Glutamatergic neuron (in vitro differentiated cells): ENCODE measurements around the gene CSRNP3. TPM values are rescaled to one million over a fixed set of nuclear protein-coding genes. Genes with fewer than 3 reads are reported as not detected.

Experiments used
- DNase-seq: peaks from one replicate; pipeline ENCODE4 v3.0.0; 2022
- H3K27ac Mint-ChIP-seq: one replicate; pipeline ENCODE4 v1.8.0; 2020; ENCODE audit warnings: mild to moderate bottlenecking, mixed read lengths, inconsistent platforms; ENCODE audit not compliant: unreplicated experiment
- H3K27me3 Mint-ChIP-seq: one replicate; pipeline ENCODE4 v1.8.0; 2020; ENCODE audit warnings: mild to moderate bottlenecking, moderate library complexity, mixed read lengths, inconsistent platforms; ENCODE audit not compliant: unreplicated experiment
- H3K36me3 Mint-ChIP-seq: one replicate; pipeline ENCODE4 v1.8.0; 2020; ENCODE audit warnings: mild to moderate bottlenecking, mixed read lengths, inconsistent platforms; ENCODE audit not compliant: unreplicated experiment
- H3K4me1 Mint-ChIP-seq: one replicate; pipeline ENCODE4 v1.8.0; 2020; ENCODE audit warnings: mild to moderate bottlenecking, low read depth, mixed read lengths, inconsistent platforms; ENCODE audit not compliant: unreplicated experiment
- H3K4me3 Mint-ChIP-seq: one replicate; pipeline ENCODE4 v1.8.0; 2020; ENCODE audit warnings: mild to moderate bottlenecking, mixed read lengths, inconsistent platforms; ENCODE audit not compliant: unreplicated experiment
- H3K9me3 Mint-ChIP-seq: one replicate; pipeline ENCODE4 v1.8.0; 2020; ENCODE audit warnings: mild to moderate bottlenecking, moderate library complexity, mixed read lengths, inconsistent platforms; ENCODE audit not compliant: unreplicated experiment
- total RNA-seq: library from RNA; stranded (reverse); fragmentation: NEBNext Ultra II Directional; extraction: Animal tissue kit (Norgen Biotek cat#: 25700); gene quantifications from one replicate; pipeline ENCODE4 v1.2.1, GENCODE V29; 2021; ENCODE audit not compliant: unreplicated experiment
- TF ChIP-seq, protein P1 (sequence below): fragments of 200-600 bp; sonication (generic); IDR thresholded peaks from one replicate; pipeline ENCODE4 v1.5.0; 2021; ENCODE audit not compliant: partially characterized antibody, unreplicated experiment

Gene CSRNP3
- total RNA-seq, 1 donor from 2014 or later = 23.0 TPM

DNA sequence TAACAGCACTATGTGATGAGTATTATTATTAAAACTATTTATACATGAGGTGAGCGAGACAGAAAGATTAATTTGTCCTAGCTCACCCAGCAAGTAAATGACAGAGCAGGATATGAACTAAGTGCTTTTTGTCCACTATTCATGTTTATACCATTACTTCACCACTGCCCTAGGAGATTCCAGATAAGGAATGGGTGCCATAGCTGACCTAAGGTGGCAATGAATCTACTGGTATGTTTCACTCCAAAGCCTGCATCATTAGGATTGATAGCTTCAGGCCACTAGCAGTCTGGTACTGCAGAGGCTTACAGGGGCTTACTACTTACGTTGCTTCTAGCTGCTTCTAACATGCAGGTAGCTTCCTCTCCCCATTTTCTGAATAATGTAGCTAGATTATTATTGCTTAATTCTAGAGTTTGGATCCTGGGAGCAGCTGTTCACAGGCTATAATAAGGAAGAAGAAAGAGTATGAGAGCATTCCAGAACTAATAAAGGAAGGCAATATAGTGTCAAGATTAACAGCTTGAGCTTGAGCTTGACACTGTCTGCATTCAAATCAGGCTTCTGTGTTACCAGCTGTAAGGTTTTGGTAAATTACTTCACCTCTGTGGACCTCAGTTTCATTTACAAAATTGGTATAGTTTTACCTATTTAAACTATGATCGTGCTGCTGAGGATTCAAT, 170.9 kb downstream of the CSRNP3 start:
- no peak overlapping the region for H3K27ac Mint-ChIP-seq
- no peaks in the 10 kb centered on the region for H3K27me3 Mint-ChIP-seq
- peaks cover 3% of the 10 kb centered on the region for H3K4me1 Mint-ChIP-seq
- H3K9me3 Mint-ChIP-seq = no peaks in the 10 kb centered on the region
- DNase-seq = no peak
- no peak overlapping the region for H3K4me3 Mint-ChIP-seq
- TF ChIP-seq, protein P1, sequence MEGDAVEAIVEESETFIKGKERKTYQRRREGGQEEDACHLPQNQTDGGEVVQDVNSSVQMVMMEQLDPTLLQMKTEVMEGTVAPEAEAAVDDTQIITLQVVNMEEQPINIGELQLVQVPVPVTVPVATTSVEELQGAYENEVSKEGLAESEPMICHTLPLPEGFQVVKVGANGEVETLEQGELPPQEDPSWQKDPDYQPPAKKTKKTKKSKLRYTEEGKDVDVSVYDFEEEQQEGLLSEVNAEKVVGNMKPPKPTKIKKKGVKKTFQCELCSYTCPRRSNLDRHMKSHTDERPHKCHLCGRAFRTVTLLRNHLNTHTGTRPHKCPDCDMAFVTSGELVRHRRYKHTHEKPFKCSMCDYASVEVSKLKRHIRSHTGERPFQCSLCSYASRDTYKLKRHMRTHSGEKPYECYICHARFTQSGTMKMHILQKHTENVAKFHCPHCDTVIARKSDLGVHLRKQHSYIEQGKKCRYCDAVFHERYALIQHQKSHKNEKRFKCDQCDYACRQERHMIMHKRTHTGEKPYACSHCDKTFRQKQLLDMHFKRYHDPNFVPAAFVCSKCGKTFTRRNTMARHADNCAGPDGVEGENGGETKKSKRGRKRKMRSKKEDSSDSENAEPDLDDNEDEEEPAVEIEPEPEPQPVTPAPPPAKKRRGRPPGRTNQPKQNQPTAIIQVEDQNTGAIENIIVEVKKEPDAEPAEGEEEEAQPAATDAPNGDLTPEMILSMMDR = no peak
- peaks cover 9% of the 10 kb centered on the region for H3K36me3 Mint-ChIP-seq

GRCh38 chr2:165645930-165646831, 176.7 kb downstream of the CSRNP3 start:
- H3K9me3 Mint-ChIP-seq = peaks cover 2% of the 10 kb centered on the region
- no peaks in the 10 kb centered on the region for H3K27me3 Mint-ChIP-seq
- no peak for DNase-seq
- H3K4me1 Mint-ChIP-seq = peaks cover 35% of the 10 kb centered on the region
- TF ChIP-seq, protein P1 = no peak
- H3K4me3 Mint-ChIP-seq = peak overlapping the region; percentile 35
- peak overlapping the region; percentile 93 for H3K27ac Mint-ChIP-seq
- H3K36me3 Mint-ChIP-seq = peaks cover 9% of the 10 kb centered on the region

DNA sequence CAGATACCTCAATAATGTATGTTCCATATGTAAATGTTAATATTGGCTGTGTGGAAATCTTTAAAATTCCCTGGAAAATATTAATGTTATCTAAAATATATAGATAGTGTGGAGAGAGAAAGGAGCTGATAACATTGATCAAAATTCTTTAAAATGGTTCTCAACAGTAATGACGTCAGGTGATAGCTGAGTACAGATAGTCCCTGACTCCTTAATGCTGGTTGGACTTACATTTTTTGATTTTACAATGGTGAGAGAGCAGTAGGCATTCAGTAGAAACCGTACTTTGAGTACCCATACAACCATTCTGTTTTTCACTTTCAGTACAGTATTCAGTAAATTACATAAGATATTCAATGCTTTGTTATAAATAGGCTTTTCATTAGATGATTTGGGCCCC, 177.9 kb downstream of the CSRNP3 start:
- Mint-ChIP-seq H3K27ac (peak overlapping the region; percentile 93), H3K9me3 (peaks cover 2% of the 10 kb centered on the region), H3K4me3 (no peak overlapping the region), H3K27me3 (no peaks in the 10 kb centered on the region), H3K4me1 (peaks cover 35% of the 10 kb centered on the region), H3K36me3 (peaks cover 9% of the 10 kb centered on the region)
- DNase-seq = no peak
- TF ChIP-seq, protein P1 = no peak

DNA sequence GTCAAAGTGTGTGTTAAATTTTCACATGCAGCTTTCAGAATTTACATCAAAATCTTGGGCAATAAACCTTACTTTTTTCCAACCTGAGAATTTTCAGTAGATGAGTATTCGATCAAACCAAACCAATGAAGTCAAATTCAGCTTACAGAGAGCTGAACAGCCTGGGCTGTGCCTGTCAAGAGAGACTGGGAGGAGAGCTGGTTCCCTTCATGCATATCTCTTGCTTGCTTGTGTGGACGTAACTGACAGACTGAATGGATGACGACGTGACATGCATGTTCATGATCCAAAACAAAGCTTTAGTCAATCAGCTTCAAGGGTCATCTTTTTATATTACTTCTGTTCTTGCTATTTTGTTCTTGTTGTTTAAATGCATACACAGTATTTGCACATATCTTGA, 179.3 kb downstream of the CSRNP3 start:
- TF ChIP-seq, protein P1 = no peak
- Mint-ChIP-seq H3K4me3 (peak overlapping the region; percentile 64), H3K27ac (peak overlapping the region; percentile 97), H3K36me3 (peaks cover under 1% of the 10 kb centered on the region), H3K4me1 (peaks cover 35% of the 10 kb centered on the region), H3K9me3 (peaks cover 2% of the 10 kb centered on the region), H3K27me3 (no peaks in the 10 kb centered on the region)
- DNase-seq = peak; percentile 19

- TF ChIP-seq, protein P1 = no peak
- peaks cover 2% of the 10 kb centered on the region for H3K27me3 Mint-ChIP-seq
Observed at GRCh38 chr2:165651233-165651632, 181.7 kb downstream of the CSRNP3 start.

More at GRCh38 chr2:165651233-165651632, 181.7 kb downstream of the CSRNP3 start:
- H3K9me3 Mint-ChIP-seq = peaks cover 4% of the 10 kb centered on the region
- DNase-seq = no peak
- no peak overlapping the region for H3K27ac Mint-ChIP-seq
- no peak overlapping the region for H3K4me3 Mint-ChIP-seq
- H3K36me3 Mint-ChIP-seq = no peaks in the 10 kb centered on the region
- H3K4me1 Mint-ChIP-seq = peaks cover 33% of the 10 kb centered on the region
